A549 (cell line): ENCODE data around the gene BAIAP3.

ENCODE experiments used
- HOXA7 ChIP-seq: fragments of 250-450 bp; sonication (Bioruptor Pico); IDR thresholded peaks from 2 replicates; pipeline ENCODE4 v1.5.0; 2020; ENCODE audit warnings: mild to moderate bottlenecking, moderate library complexity
- MAX ChIP-seq: IDR thresholded peaks from 2 replicates; pipeline ENCODE4 v1.6.1; 2012
- NFE2L2 ChIP-seq: fragments of 150-350 bp; conservative IDR thresholded peaks from 2 replicates; pipeline ENCODE4 v1.6.1; 2014; ENCODE audit warnings: low read length
- POLR2A ChIP-seq: IDR thresholded peaks from 2 replicates; pipeline ENCODE4 v1.6.1; 2012; ENCODE audit warnings: mild to moderate bottlenecking, low read length
- RAD21 ChIP-seq, 2 experiments: fragments of >200 bp in 1 of 2; sonication (Bioruptor Twin) in 1 of 2; formaldehyde crosslinking in 1 of 2; IDR thresholded peaks in 1 of 2; conservative IDR thresholded peaks in 1 of 2; 2 replicates in 1 of 2; 3 replicates in 1 of 2; pipeline ENCODE4 v1.6.1; 2012 to 2018; ENCODE audit warnings: inconsistent platforms in 1 of 2
- RCOR1 ChIP-seq: fragments of 150-350 bp; IDR thresholded peaks from 2 replicates; pipeline ENCODE4 v1.6.1; 2014; ENCODE audit warnings: antibody characterized with exemption, low read length, low read depth
- SMC3 ChIP-seq: fragments of >200 bp; sonication (Bioruptor Twin); formaldehyde crosslinking; IDR thresholded peaks from 3 replicates; pipeline ENCODE4 v1.6.1; 2018; ENCODE audit warnings: inconsistent platforms
- SREBF2 ChIP-seq: fragments of 450-650 bp; IDR thresholded peaks from 2 replicates; pipeline ENCODE4 v1.6.1; 2014; ENCODE audit warnings: mild to moderate bottlenecking, moderate library complexity
- ZFP36 ChIP-seq: fragments of 450-650 bp; IDR thresholded peaks from 2 replicates; pipeline ENCODE4 v1.6.1; 2014; ENCODE audit warnings: borderline replicate concordance; ENCODE audit not compliant: partially characterized antibody
- ZNF302 ChIP-seq: fragments of 250-450 bp; sonication (Bioruptor Pico); IDR thresholded peaks from 2 replicates; pipeline ENCODE4 v1.9.0; 2021; ENCODE audit warnings: inconsistent platforms, mild to moderate bottlenecking, moderate library complexity
- TF ChIP-seq, protein P1 (sequence below): IDR thresholded peaks from 2 replicates; pipeline ENCODE4 v1.6.1; 2012; ENCODE audit warnings: low read depth, borderline replicate concordance
- TF ChIP-seq, protein P2 (sequence below): fragments of >200 bp; sonication (Bioruptor Twin); formaldehyde crosslinking; IDR thresholded peaks from 3 replicates; pipeline ENCODE4 v1.5.1; 2016
- TF ChIP-seq, protein P3 (sequence below): fragments of 200-600 bp; sonication (generic); IDR thresholded peaks from 2 replicates; pipeline ENCODE4 v1.6.1; 2016; ENCODE audit warnings: antibody characterized with exemption, mild to moderate bottlenecking, moderate library complexity

- TF ChIP-seq POLR2A (no peak), SREBF2 (no peak), HOXA7 (CRISPR knock-in tag) (no peak), MAX (no peak), RAD21 (conservative IDR thresholded peaks at IDR 0.05 in 1 of 2, IDR thresholded peaks at IDR 0.05 in 1 of 2) (no peak), NFE2L2 (no peak), RCOR1 (no peak), SMC3 (no peak), ZFP36 (no peak), ZNF302 (no peak)
- TF ChIP-seq, protein P1, sequence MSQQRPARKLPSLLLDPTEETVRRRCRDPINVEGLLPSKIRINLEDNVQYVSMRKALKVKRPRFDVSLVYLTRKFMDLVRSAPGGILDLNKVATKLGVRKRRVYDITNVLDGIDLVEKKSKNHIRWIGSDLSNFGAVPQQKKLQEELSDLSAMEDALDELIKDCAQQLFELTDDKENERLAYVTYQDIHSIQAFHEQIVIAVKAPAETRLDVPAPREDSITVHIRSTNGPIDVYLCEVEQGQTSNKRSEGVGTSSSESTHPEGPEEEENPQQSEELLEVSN = no peak
- TF ChIP-seq, protein P2, sequence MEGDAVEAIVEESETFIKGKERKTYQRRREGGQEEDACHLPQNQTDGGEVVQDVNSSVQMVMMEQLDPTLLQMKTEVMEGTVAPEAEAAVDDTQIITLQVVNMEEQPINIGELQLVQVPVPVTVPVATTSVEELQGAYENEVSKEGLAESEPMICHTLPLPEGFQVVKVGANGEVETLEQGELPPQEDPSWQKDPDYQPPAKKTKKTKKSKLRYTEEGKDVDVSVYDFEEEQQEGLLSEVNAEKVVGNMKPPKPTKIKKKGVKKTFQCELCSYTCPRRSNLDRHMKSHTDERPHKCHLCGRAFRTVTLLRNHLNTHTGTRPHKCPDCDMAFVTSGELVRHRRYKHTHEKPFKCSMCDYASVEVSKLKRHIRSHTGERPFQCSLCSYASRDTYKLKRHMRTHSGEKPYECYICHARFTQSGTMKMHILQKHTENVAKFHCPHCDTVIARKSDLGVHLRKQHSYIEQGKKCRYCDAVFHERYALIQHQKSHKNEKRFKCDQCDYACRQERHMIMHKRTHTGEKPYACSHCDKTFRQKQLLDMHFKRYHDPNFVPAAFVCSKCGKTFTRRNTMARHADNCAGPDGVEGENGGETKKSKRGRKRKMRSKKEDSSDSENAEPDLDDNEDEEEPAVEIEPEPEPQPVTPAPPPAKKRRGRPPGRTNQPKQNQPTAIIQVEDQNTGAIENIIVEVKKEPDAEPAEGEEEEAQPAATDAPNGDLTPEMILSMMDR = no peak
- TF ChIP-seq, protein P3, sequence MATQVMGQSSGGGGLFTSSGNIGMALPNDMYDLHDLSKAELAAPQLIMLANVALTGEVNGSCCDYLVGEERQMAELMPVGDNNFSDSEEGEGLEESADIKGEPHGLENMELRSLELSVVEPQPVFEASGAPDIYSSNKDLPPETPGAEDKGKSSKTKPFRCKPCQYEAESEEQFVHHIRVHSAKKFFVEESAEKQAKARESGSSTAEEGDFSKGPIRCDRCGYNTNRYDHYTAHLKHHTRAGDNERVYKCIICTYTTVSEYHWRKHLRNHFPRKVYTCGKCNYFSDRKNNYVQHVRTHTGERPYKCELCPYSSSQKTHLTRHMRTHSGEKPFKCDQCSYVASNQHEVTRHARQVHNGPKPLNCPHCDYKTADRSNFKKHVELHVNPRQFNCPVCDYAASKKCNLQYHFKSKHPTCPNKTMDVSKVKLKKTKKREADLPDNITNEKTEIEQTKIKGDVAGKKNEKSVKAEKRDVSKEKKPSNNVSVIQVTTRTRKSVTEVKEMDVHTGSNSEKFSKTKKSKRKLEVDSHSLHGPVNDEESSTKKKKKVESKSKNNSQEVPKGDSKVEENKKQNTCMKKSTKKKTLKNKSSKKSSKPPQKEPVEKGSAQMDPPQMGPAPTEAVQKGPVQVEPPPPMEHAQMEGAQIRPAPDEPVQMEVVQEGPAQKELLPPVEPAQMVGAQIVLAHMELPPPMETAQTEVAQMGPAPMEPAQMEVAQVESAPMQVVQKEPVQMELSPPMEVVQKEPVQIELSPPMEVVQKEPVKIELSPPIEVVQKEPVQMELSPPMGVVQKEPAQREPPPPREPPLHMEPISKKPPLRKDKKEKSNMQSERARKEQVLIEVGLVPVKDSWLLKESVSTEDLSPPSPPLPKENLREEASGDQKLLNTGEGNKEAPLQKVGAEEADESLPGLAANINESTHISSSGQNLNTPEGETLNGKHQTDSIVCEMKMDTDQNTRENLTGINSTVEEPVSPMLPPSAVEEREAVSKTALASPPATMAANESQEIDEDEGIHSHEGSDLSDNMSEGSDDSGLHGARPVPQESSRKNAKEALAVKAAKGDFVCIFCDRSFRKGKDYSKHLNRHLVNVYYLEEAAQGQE = no peak
Observed at GRCh38 chr16:1335211-1335971, 1.9 kb downstream of the BAIAP3 start.
